ENCODE data around the gene RIPOR1. TPM values are rescaled to one million over a fixed set of nuclear protein-coding genes. Genes with fewer than 3 reads are reported as not detected.

The RIPOR1 gene
- total and polyA plus RNA-seq, 8 donors = 31.8 to 53.8 (median 36.2) TPM

DNA sequence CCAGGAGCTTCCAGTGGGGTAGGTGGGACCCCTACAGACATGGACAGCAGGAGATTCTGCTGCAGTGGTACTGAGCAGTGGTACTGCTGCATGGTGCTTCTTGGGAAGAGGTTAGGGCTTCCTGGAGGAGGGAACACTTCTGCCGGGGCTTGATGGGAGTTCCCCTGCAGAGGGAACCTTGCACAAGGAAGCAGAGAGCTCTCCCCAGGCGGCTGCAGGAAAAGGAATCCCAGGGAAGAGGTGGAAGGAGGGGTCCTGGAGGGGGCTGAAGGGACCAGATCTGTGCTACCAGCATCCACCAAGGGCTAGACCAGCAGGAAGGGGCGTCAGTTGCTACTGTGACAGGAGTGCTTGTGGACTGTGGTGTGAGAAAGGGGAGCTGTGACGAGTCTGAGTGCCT lies 10.6 kb downstream of the RIPOR1 start:
- H3K4me1 ChIP-seq = peaks cover 0 to 14% (median 9%) of the 10 kb centered on the region in 3 donors
- no peak overlapping the region for H3K4me3 ChIP-seq
- intact Hi-C loops (cut with DNase I) = no loop called here
- TF ChIP-seq, protein P1, sequence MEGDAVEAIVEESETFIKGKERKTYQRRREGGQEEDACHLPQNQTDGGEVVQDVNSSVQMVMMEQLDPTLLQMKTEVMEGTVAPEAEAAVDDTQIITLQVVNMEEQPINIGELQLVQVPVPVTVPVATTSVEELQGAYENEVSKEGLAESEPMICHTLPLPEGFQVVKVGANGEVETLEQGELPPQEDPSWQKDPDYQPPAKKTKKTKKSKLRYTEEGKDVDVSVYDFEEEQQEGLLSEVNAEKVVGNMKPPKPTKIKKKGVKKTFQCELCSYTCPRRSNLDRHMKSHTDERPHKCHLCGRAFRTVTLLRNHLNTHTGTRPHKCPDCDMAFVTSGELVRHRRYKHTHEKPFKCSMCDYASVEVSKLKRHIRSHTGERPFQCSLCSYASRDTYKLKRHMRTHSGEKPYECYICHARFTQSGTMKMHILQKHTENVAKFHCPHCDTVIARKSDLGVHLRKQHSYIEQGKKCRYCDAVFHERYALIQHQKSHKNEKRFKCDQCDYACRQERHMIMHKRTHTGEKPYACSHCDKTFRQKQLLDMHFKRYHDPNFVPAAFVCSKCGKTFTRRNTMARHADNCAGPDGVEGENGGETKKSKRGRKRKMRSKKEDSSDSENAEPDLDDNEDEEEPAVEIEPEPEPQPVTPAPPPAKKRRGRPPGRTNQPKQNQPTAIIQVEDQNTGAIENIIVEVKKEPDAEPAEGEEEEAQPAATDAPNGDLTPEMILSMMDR (IDR thresholded peaks at IDR 0.05) = no peak
- no peak for ATAC-seq
- 78% methylated on average over 4 of the region's 4 CpGs for WGBS, 2 donors
- peaks cover 0 to 7% (median 0%) of the 10 kb centered on the region in 3 donors for H3K36me3 ChIP-seq
- H3K9me3 ChIP-seq = no peaks in the 10 kb centered on the region
- no peaks in the 10 kb centered on the region for H3K27me3 ChIP-seq
- no peak for FAIRE-seq
- no peak overlapping the region for H3K27ac ChIP-seq
- peak in 1 of 6 donors; percentile 29 for DNase-seq

DNA sequence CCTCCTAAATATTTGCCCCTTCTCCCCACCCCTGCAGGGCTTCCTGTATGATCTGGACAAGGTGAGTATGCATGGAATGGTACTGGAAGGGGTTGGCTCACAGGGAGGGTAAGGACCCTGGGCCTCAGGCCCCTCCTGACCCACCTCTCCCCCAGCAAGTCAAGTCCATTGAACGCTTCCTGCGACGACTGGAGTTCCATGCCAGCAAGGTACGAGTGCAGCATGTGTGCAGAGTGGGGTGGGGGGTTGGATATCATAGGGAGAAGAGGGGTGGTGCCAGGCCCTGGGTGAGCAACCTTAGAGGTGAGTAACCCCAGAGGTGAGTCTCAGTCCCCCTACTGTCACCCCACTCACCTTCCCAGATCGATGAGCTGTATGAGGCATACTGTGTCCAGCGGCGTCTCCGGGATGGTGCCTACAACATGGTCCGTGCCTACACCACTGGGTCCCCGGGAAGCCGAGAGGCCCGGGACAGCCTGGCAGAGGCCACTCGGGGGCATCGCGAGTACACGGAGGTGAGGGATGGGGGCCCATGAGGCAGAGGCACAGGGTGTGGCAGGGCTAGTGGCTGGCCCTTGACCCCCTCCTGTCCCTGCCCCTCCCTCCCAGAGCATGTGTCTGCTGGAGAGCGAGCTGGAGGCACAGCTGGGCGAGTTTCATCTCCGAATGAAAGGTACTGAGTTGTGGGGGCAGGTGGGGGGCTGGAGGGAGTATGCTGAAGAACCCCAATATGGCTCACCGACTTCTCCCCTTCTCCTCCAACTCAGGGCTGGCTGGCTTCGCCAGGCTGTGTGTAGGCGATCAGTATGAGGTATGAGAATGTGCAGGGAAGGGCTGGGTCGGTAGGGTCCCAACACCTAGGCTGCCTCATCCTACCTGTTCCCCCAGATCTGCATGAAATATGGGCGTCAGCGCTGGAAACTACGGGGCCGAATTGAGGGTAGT lies 11.3 kb downstream of the RIPOR1 start:
- no peak for ATAC-seq
- H3K27ac ChIP-seq = no peak overlapping the region
- TF ChIP-seq, protein P1 (IDR thresholded peaks at IDR 0.05) = no peak
- peaks cover 0 to 14% (median 9%) of the 10 kb centered on the region in 3 donors for H3K4me1 ChIP-seq
- no peaks in the 10 kb centered on the region for H3K27me3 ChIP-seq
- WGBS, 2 donors = 90% methylated on average over 27 of the region's 27 CpGs
- no peak overlapping the region for H3K4me3 ChIP-seq
- peak in 1 of 6 donors; percentile 66 for DNase-seq
- intact Hi-C loops (cut with DNase I) = no loop called here
- no peak for FAIRE-seq
- H3K9me3 ChIP-seq = no peaks in the 10 kb centered on the region
- H3K36me3 ChIP-seq = peaks cover 0 to 11% (median 0%) of the 10 kb centered on the region in 3 donors

GRCh38 chr16:67540756-67541155 lies 12.1 kb downstream of the RIPOR1 start:
- no peak for ATAC-seq
- peak overlapping the region in 1 of 4 donors; percentile 21 for H3K27ac ChIP-seq
- peaks cover 0 to 19% (median 5%) of the 10 kb centered on the region in 3 donors for H3K36me3 ChIP-seq
- H3K4me3 ChIP-seq = no peak overlapping the region
- TF ChIP-seq, protein P1 (IDR thresholded peaks at IDR 0.05) = no peak
- H3K9me3 ChIP-seq = no peaks in the 10 kb centered on the region
- no peak for FAIRE-seq
- peaks cover 0 to 19% (median 9%) of the 10 kb centered on the region in 3 donors for H3K4me1 ChIP-seq
- intact Hi-C loops (cut with DNase I) = no loop called here
- no peaks in the 10 kb centered on the region for H3K27me3 ChIP-seq
- WGBS, 2 donors = 99 to 100% methylated on average over 1 of the region's 1 CpG
- DNase-seq = peak in 1 of 6 donors; percentile 5

DNA sequence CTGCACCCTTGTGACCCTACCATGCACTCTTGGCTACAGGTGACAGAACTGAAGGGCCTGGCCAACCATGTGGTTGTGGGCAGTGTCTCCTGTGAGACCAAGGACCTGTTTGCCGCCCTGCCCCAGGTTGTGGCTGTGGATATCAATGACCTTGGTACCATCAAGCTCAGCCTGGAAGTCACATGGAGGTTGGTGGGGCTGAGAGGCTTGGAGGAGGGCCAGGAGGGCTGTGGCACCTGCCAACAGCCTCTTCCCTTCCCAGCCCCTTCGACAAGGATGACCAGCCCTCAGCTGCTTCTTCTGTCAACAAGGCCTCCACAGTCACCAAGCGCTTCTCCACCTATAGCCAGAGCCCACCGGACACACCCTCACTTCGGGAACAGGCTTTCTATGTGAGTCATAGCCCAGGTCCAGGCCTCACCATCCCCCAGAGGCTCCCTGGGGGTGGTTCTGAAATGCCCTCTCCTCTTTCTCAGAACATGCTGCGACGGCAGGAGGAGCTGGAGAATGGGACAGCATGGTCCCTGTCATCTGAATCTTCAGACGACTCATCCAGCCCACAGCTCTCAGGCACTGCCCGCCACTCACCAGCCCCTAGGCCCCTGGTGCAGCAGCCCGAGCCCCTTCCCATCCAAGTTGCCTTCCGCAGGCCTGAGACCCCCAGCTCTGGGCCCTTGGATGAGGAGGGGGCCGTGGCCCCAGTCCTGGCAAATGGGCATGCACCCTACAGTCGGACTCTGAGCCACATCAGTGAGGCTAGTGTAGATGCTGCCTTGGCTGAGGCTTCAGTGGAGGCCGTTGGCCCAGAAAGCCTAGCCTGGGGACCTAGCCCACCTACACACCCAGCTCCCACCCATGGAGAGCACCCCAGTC lies 13.0 kb downstream of the RIPOR1 start:
- H3K36me3 ChIP-seq = peaks cover 0 to 21% (median 6%) of the 10 kb centered on the region in 3 donors

More for the DNA sequence above, 13.0 kb downstream of the RIPOR1 start:
- Histone ChIP-seq H3K27me3 (no peaks in the 10 kb centered on the region), H3K4me1 (peaks cover 5 to 27% (median 18%) of the 10 kb centered on the region in 3 donors), H3K4me3 (no peak overlapping the region), H3K9me3 (no peaks in the 10 kb centered on the region), H3K27ac (peak overlapping the region in 1 of 4 donors; percentile 39)
- intact Hi-C loops (cut with DNase I) = no loop called here
- 75 to 80% methylated on average over 14 of the region's 14 CpGs for WGBS, 2 donors
- FAIRE-seq (no peak), ATAC-seq (peak; percentile 3 to 60 (median 22)), DNase-seq (peak in 5 of 6 donors; percentile 63 to 80 (median 75))
- TF ChIP-seq, protein P1 (IDR thresholded peaks at IDR 0.05) = no peak
